Head of caudate nucleus (tissue), 42 donors: ENCODE data around the gene SNAP29.
"Not testable (repeated sequence)": the region's sequence is repeated elsewhere in the genome, so short reads cannot be mapped to it uniquely, and the experiment has no call there.

ENCODE experiments used
- DNase-seq, 42 donors: peaks; one replicate each; pipeline versions ENCODE4 v3.0.0 to v3.0.0-alpha.2; 2020 to 2021; ENCODE audit warnings: mixed read lengths in 7 of 42
- intact Hi-C: fragments of 100-400 bp; cut with DNase I; formaldehyde crosslinking; loops from one replicate; pipeline ENCODE4 v1.15.0; 2022

The SNAP29 gene

DNA sequence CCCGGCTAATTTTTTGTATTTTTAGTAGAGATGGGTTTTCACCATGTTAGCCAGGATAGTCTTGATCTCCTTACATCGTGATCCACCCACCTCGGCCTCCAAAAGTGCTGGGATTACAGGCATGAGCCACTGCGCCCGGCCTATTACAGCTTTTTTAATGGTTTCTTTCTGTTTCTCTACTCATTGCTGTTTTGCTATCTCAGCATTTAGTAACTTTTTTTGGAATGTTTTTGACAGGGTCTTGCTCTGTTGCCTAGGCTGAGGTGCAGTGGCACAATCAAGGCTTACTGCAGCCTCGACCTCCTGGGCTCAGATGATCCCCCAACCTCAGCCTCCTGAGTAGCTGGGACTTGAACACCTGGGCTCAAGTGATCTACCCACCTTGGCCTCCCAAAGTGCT lies 53.7 kb downstream of the SNAP29 start:
- intact Hi-C loops, result loop anchor here (10.0 kb wide), 1 partner anchor 418 kb away; the partner anchor contains the start of gene KLHL22
- DNase-seq, result peak in 1 of 42 donors; percentile 24

DNA sequence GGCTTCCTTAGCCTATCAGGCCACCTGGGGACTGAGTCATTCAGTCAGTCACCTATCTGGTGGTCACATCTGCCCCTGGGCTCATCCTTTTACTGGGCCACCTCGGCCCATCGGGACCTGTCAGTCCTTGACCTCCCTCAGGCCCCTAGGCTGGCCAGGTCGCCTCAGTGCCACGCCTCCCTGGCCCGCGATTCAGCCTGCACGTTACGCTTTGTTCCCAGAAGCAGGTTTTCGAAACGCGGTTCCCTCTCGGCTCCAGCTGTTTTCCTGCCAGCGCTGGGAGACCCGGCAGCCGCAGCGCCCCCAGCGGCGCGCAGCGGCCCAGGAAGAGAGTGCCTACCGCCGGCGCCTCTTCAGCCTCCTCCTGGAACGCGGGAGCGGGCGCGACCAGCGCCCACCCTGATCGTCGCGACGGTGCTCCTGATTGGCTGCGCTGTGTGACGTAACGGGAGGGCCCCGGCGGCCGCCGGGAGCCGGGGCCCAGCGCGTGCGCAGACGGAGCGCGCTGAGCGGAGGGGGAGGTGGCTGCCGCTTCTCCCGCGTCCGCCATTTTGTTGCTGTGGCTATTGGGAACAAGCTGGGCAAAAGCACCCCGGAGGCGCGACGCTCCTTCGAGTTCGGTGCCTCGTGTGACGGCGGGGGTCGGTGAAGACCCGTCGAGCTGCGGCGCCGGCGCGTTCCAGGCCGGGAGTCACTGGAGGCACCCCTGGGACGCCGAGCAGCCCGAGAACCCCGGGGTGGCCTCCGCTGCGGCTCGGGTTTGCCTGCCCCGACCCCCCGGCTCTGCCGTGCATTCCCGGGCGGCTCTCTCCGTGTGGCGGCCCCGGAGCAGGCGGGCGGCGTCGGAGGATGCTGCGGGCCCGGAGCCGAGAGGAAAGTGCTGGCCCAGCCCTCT lies 58.4 kb downstream of the SNAP29 start, which contains the start of gene CRKL:
CRKL (plus strand) TSS at position 492 of the 895 bp plus-strand sequence. CDS start 528 bp downstream, outside the sequence.
- intact Hi-C loops, result loop anchor here (5.0 to 10.0 kb wide), 4 partner anchors 60 to 422 kb away; partner anchors contain the start of genes KLHL22, LZTR1, PI4KA and SNAP29
- peak; percentile 92 to 99 (median 98) for DNase-seq

DNA sequence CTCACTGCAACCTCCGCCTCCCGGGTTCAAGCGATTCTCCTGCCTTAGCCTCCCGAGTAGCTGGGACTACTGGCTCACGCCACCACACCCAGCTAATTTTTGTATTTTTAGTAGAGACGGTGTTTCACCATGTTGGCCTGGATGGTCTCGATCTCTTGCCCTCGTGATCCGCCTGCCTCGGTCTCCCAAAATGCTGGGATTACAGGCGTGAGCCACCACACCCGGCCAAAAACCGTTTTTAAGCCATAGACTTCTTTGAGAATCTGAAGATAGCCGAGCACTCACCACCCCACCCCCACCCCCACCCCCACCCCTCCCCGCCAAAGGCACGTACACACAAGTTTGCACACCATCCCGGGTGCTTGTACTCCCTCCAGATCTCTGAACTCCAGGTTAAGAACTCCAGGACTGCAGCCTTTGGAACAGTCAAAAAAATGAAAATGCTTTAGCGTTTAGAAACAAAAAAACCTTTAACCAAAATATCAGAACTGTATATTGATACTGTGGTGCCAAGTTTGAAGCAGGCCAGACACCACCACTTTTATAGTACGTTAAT lies 59.9 kb downstream of the SNAP29 start:
- peak in 1 of 42 donors; percentile 24 for DNase-seq
- intact Hi-C loops, result loop anchor here (5.0 to 10.0 kb wide), 4 partner anchors 61 to 424 kb away; partner anchors contain the start of genes KLHL22, LZTR1, PI4KA and SNAP29

DNA sequence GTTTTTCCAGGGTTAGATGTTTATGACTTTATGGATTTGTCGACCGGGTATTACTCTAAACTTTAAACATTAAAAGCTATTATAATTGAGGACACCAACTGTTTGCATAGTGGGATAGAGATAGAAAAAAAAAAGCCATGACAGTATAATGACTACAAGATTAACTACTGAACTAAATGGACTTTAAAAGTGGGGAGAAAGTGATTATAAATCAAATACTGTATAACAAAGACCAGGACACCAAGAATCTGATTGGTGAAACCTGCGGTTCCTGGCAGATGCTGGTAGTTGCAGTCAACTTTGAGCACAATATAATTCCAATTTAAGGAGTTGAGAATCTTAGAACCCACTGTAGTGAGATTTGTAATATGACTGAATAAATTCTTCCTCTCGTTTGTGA lies 60.9 kb downstream of the SNAP29 start:
- intact Hi-C loops, result loop anchor here (5.0 to 10.0 kb wide), 4 partner anchors 62 to 425 kb away; partner anchors contain the start of genes KLHL22, LZTR1, PI4KA and SNAP29
- no peak for DNase-seq

DNA sequence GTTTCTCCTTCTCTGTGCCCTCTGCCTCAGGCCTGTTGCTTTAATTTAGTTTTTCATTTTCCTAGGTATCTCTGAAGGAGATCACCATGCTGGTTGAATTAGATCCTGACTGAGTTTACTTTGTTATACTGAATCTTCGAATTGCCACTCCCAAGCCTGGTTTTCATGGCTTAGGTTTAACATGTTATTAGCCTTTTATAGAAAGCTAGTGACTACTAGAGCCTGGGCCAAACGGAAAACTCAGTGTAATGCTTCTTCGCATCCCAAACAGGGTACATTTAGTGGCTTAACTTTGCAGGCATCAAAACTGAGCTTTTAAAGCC lies 62.0 kb downstream of the SNAP29 start:
- intact Hi-C loops, result no loop called here
- DNase-seq, result no peak

DNA sequence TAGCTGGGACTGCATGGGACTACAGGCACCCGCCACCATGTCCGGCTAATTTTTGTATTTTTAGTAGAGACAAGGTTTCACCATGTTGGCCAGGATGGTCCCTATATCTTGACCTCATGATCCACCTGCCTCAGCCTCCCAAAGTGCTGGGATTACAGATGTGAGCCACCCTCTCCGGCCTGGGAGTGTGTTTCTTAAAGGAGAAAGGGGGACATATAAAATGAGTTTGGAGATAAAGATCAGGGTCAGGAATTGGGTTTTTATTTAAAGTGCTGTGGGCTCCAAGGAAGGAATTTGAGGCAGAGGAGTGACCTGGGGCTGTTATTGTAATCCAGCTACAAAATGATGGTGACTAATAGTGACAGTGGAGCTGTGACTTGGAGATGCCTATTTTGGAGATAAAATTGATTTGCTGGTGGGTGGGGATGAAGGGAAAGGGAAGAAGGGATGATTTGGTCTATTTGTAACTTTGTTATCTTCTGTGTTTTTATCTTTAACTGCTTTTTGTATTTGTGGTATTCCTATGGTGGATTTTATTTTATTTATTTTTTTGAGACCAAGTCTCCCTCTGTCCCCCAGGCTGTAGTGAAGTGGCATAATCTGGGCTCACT lies 63.4 kb downstream of the SNAP29 start:
- intact Hi-C loops, result no loop called here
- no peak for DNase-seq

DNA sequence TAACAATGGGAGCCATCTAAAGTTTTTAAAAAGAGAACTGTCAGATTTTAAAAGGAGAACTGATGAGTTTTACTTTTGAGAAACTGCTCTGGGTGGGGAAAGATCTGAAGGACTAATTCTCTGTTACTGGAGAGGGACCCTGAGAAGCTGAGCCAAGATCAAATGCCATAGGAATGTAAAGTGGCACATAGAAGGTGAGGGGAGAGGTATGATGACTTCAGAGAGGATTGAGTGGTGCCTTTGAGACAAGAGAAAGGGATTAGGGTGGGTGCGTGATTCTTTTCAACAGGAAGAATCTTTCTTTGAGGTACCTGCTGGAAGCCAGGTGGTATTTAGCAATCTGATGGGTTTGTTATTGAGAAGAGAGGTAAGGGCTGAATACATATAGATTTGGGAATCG lies 67.4 kb downstream of the SNAP29 start:
- intact Hi-C loops, result no loop called here
- DNase-seq, result no peak

DNA sequence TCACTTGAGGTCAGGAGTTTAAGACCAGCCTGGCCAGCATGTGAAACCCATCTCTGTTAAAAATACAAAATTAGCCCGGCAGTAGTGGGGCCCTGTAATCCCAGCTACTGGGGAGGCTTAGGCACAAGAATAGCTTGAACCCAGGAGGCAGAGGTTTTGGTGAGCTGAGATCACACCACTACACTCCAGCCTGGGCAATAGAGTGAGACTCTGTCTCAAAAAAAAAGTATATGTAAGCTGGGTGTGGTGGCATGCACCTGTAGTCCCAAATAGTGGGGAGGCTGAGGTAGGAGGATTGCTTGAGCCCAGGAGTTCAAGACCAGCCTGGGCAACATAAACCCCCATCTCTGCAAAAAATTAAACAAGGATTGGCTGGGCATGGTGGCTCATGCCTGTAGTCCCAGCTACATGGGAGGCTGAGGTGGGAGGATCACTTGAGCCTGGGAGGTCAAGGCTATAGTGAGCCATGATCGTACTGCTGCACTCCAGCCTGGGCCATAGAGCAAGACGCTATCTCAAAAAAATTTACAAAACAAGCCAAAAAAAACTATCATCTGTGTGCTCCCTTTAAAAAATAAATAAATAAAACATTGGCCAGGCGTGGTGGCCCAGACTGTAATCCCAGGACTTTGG lies 69.2 kb downstream of the SNAP29 start:
- intact Hi-C loops, result no loop called here
- no peak for DNase-seq

DNA sequence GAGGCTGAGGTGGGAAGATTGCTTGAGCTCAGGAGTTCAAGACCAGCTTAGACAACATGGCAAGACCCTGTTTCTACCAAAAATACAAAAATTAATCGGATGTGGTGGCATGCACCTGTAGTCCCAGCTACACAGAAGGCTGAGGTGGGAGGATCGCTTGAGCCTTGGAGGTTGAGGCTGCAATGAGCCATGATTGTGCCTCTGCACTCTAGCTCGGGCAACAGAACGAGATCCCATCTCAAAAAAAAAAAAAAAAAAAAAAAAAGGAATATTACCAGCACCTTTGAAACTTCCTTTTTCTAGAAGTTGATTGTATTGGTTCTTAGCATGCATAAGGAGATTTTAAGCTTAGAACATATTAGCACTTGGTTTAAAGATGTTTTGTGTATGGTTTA lies 69.8 kb downstream of the SNAP29 start:
- DNase-seq, result no peak
- intact Hi-C loops, result no loop called here

DNA sequence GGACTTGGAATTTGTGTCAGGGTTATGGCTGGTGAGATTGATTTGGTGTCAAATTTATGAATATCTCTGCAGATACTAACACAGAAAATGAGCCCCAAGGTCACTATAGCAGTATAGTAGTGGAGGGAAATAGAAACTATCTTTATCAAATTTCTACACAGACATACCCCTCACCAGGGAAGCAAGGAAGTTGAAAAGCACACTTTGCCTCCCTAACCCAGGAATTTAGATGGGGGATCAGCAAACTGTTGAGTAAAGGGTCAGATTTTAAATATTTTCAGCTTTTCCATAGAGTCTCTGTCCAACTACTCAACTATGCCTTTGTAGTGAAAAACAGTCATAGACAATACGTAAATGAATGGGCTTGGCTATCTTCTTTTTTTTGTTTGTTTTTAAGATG lies 71.2 kb downstream of the SNAP29 start:
- intact Hi-C loops, result no loop called here
- no peak for DNase-seq

DNA sequence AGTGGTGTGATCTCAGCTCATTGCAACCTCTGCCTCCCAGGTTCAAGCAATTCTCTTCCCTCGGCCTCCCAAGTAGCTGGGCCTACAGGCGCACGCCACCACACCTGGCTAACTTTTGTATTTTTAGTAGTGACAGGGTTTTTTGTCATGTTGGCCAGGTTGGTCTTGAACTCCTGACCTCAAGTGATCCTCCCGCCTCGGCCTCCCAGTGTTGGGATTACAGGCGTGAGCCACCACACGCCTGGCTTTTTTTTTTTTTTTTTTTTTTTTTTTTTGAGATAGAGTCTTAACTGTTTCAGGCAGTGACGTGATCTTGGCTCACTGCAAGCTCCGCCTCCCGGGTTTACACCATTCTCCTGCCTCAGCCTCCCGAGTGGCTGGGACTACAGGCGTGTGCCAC lies 71.6 kb downstream of the SNAP29 start:
- DNase-seq, intact Hi-C loops: not testable (repeated sequence)

DNA sequence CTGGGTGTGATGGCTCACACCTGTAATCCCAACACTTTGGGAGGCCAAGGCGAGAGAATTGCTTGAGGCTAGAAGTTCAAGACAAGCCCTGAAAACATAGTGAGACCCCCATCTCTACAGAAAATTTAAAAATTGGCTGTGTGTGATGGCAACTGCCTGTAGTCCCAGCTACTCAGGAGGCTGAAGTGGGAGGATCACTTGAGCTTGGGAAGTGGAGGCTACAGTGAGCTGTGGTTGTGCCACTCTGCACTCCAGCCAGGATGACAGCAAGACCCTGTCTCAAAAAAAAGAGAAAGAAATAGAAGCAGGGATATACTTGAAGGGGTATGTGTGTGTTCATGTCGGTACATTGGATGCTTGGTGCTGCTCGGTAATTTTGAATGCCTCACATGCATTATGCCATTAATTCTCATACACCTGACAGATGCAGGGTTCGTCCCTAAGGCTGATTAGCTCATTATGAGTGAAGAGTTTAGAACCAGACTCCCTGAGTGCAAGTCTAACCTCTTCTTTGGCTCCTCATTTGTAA lies 72.4 kb downstream of the SNAP29 start:
- DNase-seq, result no peak
- intact Hi-C loops, result no loop called here

DNA sequence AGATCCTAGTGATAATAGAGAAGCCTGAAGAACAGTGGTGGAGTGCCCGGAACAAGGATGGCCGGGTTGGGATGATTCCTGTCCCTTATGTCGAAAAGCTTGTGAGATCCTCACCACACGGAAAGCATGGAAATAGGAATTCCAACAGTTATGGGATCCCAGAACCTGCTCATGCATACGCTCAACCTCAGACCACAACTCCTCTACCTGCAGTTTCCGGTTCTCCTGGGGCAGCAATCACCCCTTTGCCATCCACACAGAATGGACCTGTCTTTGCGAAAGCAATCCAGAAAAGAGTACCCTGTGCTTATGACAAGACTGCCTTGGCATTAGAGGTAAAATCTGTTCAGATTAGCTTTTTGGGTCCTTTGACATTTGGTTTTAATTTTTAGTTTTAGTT lies 75.1 kb downstream of the SNAP29 start:
- no peak for DNase-seq
- intact Hi-C loops, result no loop called here

DNA sequence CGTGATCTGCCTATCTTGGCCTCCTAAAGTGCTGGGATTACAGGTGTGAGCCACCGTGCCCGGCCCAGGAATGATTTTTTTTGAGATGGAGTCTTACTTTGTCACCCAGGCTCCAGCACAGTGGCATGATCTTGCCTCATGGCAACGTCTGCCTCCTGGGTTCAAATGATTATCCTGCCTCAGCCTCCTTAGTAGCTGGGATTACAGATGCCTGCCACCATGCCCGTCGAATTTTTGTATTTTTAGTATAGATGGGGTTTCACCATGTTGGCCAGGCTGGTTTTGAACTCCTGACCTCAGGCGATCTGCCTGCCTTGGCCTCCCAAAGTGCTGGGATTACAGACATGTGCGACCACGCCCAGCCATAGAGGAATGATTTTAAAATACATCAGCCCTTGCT lies 76.2 kb downstream of the SNAP29 start:
- intact Hi-C loops, DNase-seq: not testable (repeated sequence)

DNA sequence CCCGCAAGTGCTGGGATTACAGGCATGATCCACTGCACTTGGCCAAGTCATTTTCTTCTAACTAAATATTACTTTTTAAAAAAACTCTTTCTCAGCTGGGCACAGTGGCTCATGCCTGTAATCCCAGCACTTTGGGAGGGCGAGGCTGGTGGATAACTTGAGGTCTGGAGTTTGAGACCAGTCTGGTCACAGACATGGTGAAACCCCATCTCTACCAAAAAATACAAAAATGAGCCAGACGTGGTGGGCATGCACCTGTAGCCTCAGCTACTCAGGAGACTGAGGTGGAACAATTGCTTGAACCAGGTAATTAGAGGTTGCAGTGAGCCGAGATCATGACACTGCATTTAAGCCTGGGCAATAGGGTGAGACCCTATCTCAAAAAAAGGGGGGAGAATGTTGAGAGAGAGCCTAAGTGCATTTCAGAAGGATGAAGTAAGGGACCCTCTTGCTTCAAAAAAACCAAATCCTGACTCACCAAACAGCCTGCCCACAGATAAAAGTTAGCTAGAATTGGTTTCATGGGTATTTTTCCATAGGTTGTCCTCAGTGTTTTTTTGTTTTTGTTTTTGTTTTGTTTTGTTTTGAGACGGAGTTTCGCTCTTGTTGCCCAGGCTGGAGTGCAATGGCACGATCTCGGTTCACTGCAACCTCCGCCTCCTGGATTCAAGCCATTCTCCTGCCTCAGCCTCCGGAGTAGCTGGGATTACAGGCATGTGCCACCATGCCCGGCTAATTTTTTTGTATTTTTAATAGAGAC lies 77.2 kb downstream of the SNAP29 start:
- intact Hi-C loops, DNase-seq: not testable (repeated sequence)

DNA sequence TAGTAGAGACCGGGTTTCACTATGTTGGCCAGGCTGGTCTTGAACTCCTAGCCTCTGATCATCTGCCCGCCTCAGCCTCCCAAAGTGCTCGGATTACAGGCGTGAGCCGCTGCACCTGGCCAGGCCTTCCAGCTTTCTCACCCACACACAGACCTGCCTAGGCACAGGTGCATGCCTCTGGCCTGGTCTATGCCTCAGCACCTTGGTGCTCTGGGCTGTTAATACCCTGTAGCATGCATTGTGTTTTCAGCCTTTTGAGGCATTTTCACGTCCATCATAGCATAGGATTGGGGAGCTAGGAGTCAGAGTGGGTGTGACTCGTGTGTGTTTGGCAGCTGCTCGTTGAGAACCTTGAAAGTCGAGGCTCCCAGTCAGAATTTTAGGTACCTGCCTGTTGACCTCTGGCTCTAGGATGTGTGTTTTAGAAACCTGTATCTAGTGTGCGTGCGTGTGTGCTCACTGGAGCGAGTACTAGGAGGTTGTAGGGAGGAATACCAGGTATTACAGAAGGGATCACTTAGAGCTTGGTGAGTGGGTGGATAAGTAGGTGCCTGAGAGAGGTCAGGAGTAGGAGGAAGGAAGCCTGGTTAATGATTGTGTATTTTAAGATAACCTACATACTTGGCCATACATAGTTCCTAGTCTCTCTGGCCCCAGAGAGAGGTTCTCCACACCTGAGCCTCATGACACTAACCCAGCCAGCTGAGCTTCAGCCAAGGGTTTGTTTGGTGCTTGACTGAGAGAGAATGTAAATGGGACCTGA lies 78.4 kb downstream of the SNAP29 start:
- no peak for DNase-seq
- intact Hi-C loops, result no loop called here

DNA sequence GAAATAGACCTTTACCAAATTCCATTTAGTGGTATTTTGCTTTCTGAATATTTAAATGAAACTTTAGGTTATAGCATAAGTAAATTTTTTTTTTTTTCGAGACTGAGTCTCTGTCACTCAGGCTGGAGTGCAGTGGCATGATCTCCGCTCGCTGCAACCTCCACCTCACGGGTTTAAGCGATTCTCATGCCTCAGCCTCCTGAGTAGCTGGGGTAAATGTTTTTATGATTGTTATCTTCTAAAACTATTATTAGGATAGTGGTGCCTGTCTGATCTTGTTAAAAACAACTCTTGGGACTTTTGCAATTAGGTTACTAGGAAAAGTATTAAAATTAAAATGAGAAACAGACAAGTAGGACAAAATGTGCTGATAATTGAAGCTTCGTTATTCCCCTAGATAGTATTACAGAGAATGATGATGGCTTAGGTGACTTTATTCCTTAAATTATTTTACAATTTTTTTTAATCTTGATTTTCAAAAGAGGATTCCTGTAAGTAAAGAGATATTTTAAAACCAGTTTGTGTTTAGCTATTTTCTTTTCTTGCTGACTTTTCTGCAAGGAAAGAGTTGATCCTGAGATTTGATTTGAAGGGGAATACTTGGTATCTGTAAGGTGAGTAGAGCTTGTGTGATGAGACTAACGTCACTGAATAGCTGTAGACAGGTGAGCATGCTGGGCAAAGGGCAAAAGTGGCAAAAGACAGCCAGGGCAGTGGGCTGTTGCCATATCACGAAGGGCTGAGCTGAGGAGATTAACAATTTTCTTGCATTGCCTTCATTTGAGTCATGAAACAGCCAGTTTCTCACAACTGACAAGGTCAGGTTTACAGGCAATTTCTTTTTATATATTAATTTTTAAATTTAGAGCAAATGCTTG lies 79.2 kb downstream of the SNAP29 start:
- DNase-seq, result no peak
- intact Hi-C loops, result no loop called here
